Stimulated activated CD4-positive, alpha-beta T cell treated with anti-CD3 and anti-CD28 coated beads, Interleukin-15, amount 100 ng/mL, for 1 hour (primary cell): ENCODE data around the gene TSHR.
"Not testable (repeated sequence)": the region's sequence is repeated elsewhere in the genome, so short reads cannot be mapped to it uniquely, and the experiment has no call there.

ENCODE experiments used
- DNase-seq, 2 donors: peaks; one replicate each; pipeline ENCODE4 v3.0.0-alpha.2; 2020; ENCODE audit warnings: low read depth in 1 of 2, low spot score in 1 of 2

The TSHR gene

GRCh38 chr14:80992580-80992979 is 37.2 kb downstream of the TSHR start:
- DNase-seq: no peak

- no peak for DNase-seq
Observed at GRCh38 chr14:80996049-80996901, 40.9 kb downstream of the TSHR start.

DNA sequence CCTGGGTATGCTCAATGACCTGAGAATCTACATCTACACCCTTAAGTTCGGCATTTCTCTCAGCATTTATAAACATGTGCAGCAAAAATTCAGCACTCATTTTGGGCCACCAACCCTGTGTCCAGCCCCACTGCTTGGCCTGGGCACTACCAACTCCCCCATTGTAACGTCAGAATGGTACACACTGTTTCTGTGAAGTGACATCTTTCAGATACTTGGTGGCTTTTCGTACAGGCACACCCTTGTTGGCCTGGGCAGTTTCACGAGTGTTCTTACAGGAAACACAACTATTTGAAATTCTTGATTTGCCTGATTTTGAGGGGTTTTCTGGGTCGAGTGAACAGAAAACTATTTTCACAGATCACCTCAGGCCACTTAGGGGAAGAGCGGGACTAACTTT is 46.0 kb downstream of the TSHR start:
- no peak for DNase-seq

DNA sequence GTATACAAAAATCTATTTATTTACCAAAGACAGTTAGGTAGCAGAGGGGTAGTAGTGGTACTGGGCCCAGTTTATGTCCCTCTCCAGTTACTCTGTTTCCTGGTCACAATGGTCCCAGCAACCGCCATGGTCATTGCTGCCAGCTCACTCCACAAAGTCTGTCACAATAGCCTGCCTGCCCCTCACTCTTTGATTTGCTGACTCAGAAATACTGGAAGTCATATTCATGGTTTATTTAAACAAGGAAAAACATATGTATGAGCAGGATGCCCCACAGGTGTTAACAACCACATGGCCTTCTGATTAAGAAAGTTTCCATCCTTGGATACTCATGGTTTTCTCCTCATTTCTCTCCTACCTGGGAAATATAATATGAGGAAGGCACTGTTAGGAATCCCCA is 49.2 kb downstream of the TSHR start:
- no peak for DNase-seq

- no peak for DNase-seq
Observed at GRCh38 chr14:81005540-81006228, 50.3 kb downstream of the TSHR start.

DNA sequence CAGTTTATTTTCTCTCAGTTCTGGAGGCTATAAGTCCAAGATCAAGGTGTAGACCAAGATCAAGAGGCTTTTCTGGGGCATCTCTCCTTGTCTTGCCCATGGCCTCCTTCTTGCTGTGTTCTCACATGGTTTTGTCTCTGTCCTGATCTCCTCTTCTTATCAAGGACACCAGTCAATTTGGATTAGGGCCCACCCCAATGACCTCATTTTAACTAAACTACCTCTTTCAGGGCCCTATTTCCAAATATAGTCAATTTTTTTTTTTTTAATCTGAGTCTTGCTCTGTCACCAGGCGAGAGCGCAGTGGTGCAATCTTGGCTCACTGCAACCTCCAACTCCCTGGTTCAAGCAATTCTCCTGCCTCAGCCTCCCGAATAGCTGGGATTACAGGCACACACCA is 50.8 kb downstream of the TSHR start:
- no peak for DNase-seq

GRCh38 chr14:81007131-81007530 is 51.7 kb downstream of the TSHR start:
- no peak for DNase-seq

GRCh38 chr14:81009346-81009745 is 53.9 kb downstream of the TSHR start:
- no peak for DNase-seq

DNA sequence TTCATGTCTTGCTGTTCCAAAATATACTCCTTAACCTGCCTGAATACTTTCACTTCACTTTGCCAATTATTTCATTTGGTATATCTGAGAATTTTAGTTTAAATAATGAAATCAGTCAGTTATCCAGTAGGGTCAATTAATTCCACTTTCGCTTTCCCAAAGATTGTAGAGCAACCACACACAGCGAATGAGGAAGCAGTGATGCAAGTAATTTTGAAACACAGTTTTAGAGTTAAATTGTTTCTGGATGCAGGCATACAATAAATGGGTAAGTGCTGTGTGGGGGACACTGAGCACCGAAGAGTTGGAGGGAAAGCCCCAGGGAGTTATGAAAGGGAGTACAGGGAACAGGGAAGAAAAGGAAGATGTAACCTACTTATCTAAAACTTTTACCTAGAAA is 62.8 kb downstream of the TSHR start:
- no peak for DNase-seq

DNA sequence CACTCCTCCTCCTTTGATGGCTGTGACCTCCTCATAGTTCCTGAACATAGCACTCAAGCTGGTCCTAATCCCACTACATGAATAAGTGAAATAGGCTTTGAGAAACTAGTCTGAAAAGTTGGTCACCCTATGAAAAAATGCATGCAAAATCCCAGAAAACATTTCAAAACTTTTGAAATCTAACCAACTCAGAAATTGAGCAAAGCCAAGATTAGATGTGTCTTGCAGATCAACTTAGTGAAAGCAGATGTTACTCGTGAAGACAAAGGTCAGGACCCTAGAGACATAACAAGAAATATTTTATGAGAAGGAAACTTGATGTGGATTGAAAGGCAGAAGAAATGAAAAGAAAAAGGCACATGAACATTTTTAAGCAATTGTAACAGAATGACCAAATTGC is 63.3 kb downstream of the TSHR start:
- DNase-seq: no peak

DNA sequence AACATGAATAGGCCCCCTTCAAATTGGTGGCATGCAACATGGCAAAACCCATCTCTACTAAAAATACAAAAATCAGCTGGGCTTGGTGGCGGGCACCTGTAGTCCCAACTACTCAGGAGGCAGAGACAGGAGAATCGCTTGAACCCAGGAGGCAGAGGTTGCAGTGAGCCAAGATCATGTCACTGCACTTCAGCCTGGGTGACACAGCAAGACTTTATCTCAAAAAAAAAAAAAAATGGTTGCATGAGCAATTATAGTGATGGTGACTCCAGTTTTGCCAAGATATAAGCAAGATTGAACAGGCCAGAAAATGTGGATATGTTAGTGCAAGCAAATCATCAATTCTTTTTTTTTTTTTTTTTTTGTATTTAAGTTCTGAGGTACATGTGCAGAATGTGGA is 63.7 kb downstream of the TSHR start:
- DNase-seq: not testable (repeated sequence)

- DNase-seq: no peak
Observed at GRCh38 chr14:81023095-81023710, 67.8 kb downstream of the TSHR start.

DNA sequence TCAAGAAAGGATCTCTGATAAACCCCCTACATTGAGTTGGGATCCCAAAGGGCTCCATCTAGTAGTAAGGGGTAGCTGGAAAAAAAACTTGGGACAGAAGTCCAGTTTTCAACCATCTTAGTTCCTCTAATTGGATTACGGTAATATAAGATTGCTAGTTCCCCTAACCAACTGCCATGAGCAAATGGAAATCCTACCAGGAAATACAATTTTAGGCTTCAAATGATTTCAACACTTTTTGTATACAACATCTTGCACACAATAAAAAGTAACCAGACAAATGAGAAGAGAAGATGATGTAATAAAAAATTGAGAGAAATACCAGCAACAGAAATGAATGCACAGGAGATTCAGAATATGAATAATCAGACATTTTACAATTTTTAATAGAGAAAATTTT is 73.0 kb downstream of the TSHR start:
- no peak for DNase-seq

GRCh38 chr14:81031488-81031887 is 76.1 kb downstream of the TSHR start:
- DNase-seq: no peak

GRCh38 chr14:81033698-81034240 is 78.3 kb downstream of the TSHR start:
- no peak for DNase-seq

- DNase-seq: no peak
Observed at GRCh38 chr14:81042438-81042837, 87.0 kb downstream of the TSHR start.

DNA sequence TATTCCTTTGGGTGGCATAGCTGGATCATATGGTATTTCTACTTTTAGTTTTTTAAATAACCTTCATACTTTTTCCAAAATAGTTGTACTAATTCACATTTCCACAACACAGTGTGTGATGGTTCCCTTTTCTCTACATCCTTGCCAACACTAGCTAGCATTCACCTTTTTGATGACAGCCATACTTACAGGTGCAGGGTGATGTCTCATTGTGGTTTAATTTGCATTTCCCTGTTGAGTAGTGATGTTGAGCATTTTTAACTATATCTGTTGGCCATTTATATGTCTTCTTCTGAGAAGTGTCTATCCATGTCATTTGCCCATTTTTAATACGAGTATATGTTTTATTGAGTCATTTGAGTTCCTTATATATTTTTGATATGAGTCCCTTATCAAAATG is 96.1 kb downstream of the TSHR start:
- DNase-seq: no peak

GRCh38 chr14:81054057-81054456 is 98.6 kb downstream of the TSHR start:
- not testable (repeated sequence) for DNase-seq

DNA sequence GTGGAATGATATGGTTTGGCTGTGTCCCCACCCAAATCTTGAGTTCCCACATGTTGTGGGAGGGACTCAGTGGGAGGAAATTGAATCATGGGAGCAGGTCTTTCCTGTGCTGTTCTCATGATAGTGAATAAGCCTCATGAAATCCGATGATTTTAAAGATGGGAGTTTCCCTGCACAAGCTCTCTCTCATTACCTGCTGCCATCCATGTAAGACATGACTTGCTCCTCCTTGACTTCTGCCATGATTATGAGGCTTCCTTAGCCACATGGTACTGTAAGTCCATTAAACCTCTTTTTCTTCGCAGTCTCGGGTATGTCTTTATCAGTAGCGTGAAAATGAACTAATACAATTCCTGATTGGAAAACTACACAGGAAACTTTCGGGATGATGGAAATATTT is 100.5 kb downstream of the TSHR start:
- no peak for DNase-seq

DNA sequence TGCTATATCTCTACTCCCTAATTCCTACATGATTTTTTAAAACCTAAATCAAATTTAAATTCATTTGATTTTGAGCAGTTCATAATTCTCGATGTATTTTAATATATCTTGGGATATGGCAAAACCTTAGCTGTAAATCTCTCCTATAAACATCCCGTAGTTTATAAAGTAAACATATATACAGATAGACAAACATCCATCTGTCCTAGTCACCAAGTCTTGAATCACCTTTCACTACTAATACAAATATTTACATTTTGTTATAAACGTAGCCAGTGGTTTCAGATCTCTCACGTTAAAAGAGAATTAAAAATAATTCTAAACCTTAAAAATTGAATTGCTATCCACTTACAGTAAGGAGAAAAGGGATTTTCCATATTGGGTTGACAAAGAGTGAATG is 107.0 kb downstream of the TSHR start:
- no peak for DNase-seq

DNA sequence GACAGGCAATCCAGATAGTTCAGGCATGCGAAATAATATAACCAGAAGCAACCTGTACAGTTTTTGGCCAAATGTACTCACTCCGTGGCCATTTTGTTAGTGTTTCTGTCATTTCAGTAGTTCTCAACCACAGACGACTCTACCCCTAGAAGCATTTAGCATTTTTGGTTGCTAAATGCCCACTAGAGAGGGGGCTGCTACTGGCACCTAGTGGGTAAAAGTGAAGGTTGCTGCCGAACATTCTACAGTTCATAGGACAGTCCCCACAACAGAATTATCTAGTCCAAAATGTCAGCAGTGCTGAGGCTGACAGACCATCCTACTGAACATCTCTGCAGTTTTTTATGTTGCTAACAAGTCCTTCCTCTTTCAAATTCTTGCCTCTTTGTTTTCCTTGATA is 107.4 kb downstream of the TSHR start:
- DNase-seq: no peak

GRCh38 chr14:81066672-81067071 is 111.3 kb downstream of the TSHR start:
- no peak for DNase-seq
